Measurements from ENCODE around the gene ADAMTS7.
"Not testable (repeated sequence)": the region's sequence is repeated elsewhere in the genome, so short reads cannot be mapped to it uniquely, and the experiment has no call there.

Gene ADAMTS7

GRCh38 chr15:78766041-78766440 is 45.2 kb downstream of the ADAMTS7 start:
- in situ Hi-C loops (cut with HindIII; ENCODE audit: low sequenced_read_pairs): no loop called here

- in situ Hi-C loops (cut with HindIII; ENCODE audit: low sequenced_read_pairs): not testable (repeated sequence)
Measured at GRCh38 chr15:78765154-78765860, 46.0 kb downstream of the ADAMTS7 start.

- in situ Hi-C loops (cut with HindIII; ENCODE audit: low sequenced_read_pairs): not testable (repeated sequence)
Measured at GRCh38 chr15:78764340-78765153, 46.7 kb downstream of the ADAMTS7 start.

- in situ Hi-C loops (cut with HindIII; ENCODE audit: low sequenced_read_pairs): no loop called here
Measured at GRCh38 chr15:78763796-78764241, 47.4 kb downstream of the ADAMTS7 start.

- in situ Hi-C loops (cut with HindIII; ENCODE audit: low sequenced_read_pairs): no loop called here
Measured at GRCh38 chr15:78762985-78763795, 48.1 kb downstream of the ADAMTS7 start.

- in situ Hi-C loops (cut with HindIII; ENCODE audit: low sequenced_read_pairs): not testable (repeated sequence)
Measured at GRCh38 chr15:78762386-78762961, 48.8 kb downstream of the ADAMTS7 start.

GRCh38 chr15:78761891-78762385 is 49.3 kb downstream of the ADAMTS7 start:
- in situ Hi-C loops (cut with HindIII; ENCODE audit: low sequenced_read_pairs): no loop called here

GRCh38 chr15:78761475-78761874 is 49.8 kb downstream of the ADAMTS7 start:
- in situ Hi-C loops (cut with HindIII; ENCODE audit: low sequenced_read_pairs): not testable (repeated sequence)

GRCh38 chr15:78761020-78761419 is 50.2 kb downstream of the ADAMTS7 start:
- in situ Hi-C loops (cut with HindIII; ENCODE audit: low sequenced_read_pairs): no loop called here

- in situ Hi-C loops (cut with HindIII; ENCODE audit: low sequenced_read_pairs): not testable (repeated sequence)
Measured at GRCh38 chr15:78760091-78760882, 51.0 kb downstream of the ADAMTS7 start.

- in situ Hi-C loops (cut with HindIII; ENCODE audit: low sequenced_read_pairs): not testable (repeated sequence)
Measured at GRCh38 chr15:78759361-78759998, 51.8 kb downstream of the ADAMTS7 start.

- in situ Hi-C loops (cut with HindIII; ENCODE audit: low sequenced_read_pairs): not testable (repeated sequence)
Measured at GRCh38 chr15:78758486-78759200, 52.6 kb downstream of the ADAMTS7 start.

GRCh38 chr15:78758084-78758483 is 53.2 kb downstream of the ADAMTS7 start:
- in situ Hi-C loops (cut with HindIII; ENCODE audit: low sequenced_read_pairs): not testable (repeated sequence)

- in situ Hi-C loops (cut with HindIII; ENCODE audit: low sequenced_read_pairs): no loop called here
Measured at GRCh38 chr15:78757636-78757905, 53.7 kb downstream of the ADAMTS7 start.

GRCh38 chr15:78756781-78757635 is 54.3 kb downstream of the ADAMTS7 start:
- in situ Hi-C loops (cut with HindIII; ENCODE audit: low sequenced_read_pairs): not testable (repeated sequence)

- in situ Hi-C loops (cut with HindIII; ENCODE audit: low sequenced_read_pairs): not testable (repeated sequence)
Measured at GRCh38 chr15:78755900-78756591, 55.2 kb downstream of the ADAMTS7 start.

GRCh38 chr15:78754637-78755280 is 56.5 kb downstream of the ADAMTS7 start:
- in situ Hi-C loops (cut with HindIII; ENCODE audit: low sequenced_read_pairs): not testable (repeated sequence)
